GM21526 (cell line): ENCODE data around the gene MROH8.
"Not testable (repeated sequence)": the region's sequence is repeated elsewhere in the genome, so short reads cannot be mapped to it uniquely, and the experiment has no call there.

Source experiments
- ATAC-seq: cut with Tn5 transposase; IDR thresholded peaks from one replicate; pipeline ENCODE4 v1.9.1; 2021; ENCODE audit warnings: moderate library complexity; ENCODE audit not compliant: unreplicated experiment, low FRiP score

The MROH8 gene

GRCh38 chr20:37108676-37109075 is 70.7 kb downstream of the MROH8 start:
- ATAC-seq = no peak

- ATAC-seq = no peak
Measured at GRCh38 chr20:37102571-37102970, 76.8 kb downstream of the MROH8 start.

GRCh38 chr20:37096415-37097041 is 82.8 kb downstream of the MROH8 start:
- no peak for ATAC-seq

- peak; percentile 66 for ATAC-seq
Measured at GRCh38 chr20:37095599-37096414, 83.5 kb downstream of the MROH8 start, which contains the start of gene RBL1. Gene RBL1 (minus strand): TSS chr20:37095997. CDS start chr20:37095928, 69 bp downstream.

- ATAC-seq = peak; percentile 33
Measured at GRCh38 chr20:37095108-37095598, 84.2 kb downstream of the MROH8 start.

GRCh38 chr20:37090407-37090806 is 88.9 kb downstream of the MROH8 start:
- ATAC-seq = no peak

GRCh38 chr20:37081717-37082289 is 97.5 kb downstream of the MROH8 start:
- ATAC-seq = no peak

GRCh38 chr20:37077009-37077408 is 102.3 kb downstream of the MROH8 start:
- ATAC-seq = no peak

- no peak for ATAC-seq
Measured at GRCh38 chr20:37075932-37076685, 103.2 kb downstream of the MROH8 start.

- no peak for ATAC-seq
Measured at GRCh38 chr20:37072293-37073196, 106.8 kb downstream of the MROH8 start.

GRCh38 chr20:37071481-37071911 is 107.9 kb downstream of the MROH8 start:
- ATAC-seq = no peak

- not testable (repeated sequence) for ATAC-seq
Measured at GRCh38 chr20:37069563-37069962, 109.8 kb downstream of the MROH8 start.

GRCh38 chr20:37066168-37066567 is 113.2 kb downstream of the MROH8 start:
- ATAC-seq = no peak

GRCh38 chr20:37055276-37055675 is 124.1 kb downstream of the MROH8 start:
- no peak for ATAC-seq

- ATAC-seq = no peak
Measured at GRCh38 chr20:37053230-37053950, 126.0 kb downstream of the MROH8 start.
